ENCODE data around the gene ZNF654.

DNA sequence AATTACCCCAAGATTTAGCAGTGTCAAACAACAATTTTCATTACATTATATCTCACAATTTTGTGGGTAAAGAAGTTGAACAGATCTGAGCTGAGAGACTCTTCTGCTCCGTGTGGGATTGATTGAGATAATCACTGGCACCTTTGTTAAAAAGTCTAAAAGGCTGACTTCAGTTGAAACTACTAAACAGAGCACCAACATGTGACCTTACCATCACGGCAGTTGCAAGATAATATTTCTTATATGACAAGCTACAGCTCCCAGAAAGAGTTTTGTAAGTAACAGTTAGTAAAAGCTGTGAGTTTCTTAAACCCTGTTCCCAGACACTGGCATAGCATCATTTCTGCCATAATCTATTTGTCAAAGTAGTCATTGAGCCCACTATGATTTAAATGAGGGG, 25.2 kb upstream of the ZNF654 start:
- TF ChIP-seq CTCF (IDR thresholded peaks at IDR 0.05; ENCODE audit: poor library complexity) (no peak), EZH2 (IDR thresholded peaks at IDR 0.05; ENCODE audit: borderline replicate concordance) (no peak), EZH2phosphoT487 (IDR thresholded peaks at IDR 0.05; ENCODE audit: low read depth, severe bottlenecking, unreplicated experiment) (no peak)
